ENCODE results near the gene AKR1C1.
"Not testable (repeated sequence)": the region's sequence is repeated elsewhere in the genome, so short reads cannot be mapped to it uniquely, and the experiment has no call there.

Gene AKR1C1

DNA sequence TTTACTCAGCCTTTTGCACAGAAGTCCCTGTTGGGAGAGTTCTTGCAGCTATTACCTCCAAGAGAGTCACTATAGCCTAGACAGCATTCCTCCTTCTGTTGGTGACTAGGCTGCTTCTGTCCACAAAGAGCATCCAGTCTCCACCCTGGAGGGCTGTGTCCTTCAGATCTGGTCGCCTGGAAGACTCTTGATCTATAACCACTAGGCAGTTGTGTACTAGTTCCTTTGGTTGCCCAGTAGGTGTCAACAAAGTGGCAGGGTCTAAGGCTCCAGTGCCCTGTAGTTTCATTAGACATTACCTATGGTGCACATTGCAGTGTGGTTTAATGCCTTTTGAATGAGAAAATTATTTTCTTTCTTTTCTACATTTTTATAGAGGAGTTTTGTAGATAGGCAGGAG is 51.7 kb downstream of the AKR1C1 start:
- no peak for DNase-seq (ENCODE audit: low read depth)
- H3K4me3 ChIP-seq (ENCODE audit: low read depth, low read length) = no peak overlapping the region
- TF ChIP-seq, protein P1, sequence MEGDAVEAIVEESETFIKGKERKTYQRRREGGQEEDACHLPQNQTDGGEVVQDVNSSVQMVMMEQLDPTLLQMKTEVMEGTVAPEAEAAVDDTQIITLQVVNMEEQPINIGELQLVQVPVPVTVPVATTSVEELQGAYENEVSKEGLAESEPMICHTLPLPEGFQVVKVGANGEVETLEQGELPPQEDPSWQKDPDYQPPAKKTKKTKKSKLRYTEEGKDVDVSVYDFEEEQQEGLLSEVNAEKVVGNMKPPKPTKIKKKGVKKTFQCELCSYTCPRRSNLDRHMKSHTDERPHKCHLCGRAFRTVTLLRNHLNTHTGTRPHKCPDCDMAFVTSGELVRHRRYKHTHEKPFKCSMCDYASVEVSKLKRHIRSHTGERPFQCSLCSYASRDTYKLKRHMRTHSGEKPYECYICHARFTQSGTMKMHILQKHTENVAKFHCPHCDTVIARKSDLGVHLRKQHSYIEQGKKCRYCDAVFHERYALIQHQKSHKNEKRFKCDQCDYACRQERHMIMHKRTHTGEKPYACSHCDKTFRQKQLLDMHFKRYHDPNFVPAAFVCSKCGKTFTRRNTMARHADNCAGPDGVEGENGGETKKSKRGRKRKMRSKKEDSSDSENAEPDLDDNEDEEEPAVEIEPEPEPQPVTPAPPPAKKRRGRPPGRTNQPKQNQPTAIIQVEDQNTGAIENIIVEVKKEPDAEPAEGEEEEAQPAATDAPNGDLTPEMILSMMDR (IDR thresholded peaks at IDR 0.05; ENCODE audit: control insufficient read depth, extremely low read depth, insufficient read depth) = peak; percentile 37

DNA sequence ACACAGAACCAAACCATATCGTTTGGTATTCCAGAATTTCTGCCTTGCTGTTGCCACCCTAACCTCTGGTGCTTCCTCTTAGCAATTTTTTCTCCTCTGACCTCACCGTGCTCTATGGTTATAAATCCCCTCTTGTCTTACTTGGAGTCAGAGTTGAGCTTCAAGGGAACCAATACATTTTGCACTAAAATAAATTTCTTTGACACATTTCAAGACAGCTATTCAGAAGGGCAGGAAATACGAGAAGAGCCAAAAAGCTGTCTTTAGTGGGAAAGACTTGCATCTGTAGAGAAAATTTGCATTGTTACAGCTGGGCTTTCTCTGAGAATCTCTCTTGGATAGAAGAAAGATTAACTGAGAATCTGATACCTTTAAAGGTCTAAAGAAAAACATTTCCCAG is 54.9 kb downstream of the AKR1C1 start:
- no peak for DNase-seq (ENCODE audit: low read depth)
- H3K4me3 ChIP-seq (ENCODE audit: low read depth, low read length) = no peak overlapping the region
- TF ChIP-seq, protein P1 (IDR thresholded peaks at IDR 0.05; ENCODE audit: control insufficient read depth, extremely low read depth, insufficient read depth) = no peak

DNA sequence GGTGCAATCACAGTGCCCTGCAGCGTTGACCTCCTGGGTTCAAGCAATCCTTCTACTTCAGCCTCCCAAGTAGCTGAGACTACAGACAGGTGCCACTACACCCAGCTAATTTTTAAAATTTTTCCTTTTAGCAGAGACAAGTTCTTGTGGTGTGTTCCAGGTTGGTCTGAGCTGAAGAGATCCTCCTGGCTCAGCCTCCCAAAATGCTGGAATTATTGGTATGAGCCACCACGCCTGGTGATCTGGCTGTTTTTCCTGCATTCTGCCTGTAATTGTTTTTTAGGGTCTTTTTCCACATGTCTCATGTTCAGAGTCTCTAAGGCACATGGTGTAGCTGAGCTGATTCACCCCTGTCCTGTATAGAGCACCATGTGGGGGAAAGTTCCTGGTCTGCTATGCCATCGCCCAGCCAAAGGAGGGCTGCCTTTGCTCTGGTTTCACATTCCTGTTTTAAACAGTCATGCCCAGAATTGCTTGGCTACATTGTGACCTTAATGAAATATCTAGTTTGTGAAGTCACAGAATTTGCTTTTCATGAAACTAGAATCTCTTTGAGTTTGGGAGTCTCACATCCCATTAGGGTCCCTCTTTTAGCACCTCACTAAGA is 55.6 kb downstream of the AKR1C1 start:
- not testable (repeated sequence) for DNase-seq (ENCODE audit: low read depth); H3K4me3 ChIP-seq (ENCODE audit: low read depth, low read length)
- TF ChIP-seq, protein P1 (IDR thresholded peaks at IDR 0.05; ENCODE audit: control insufficient read depth, extremely low read depth, insufficient read depth) = 0 out of 2 replicates have a peak, but pooled peaks have one; percentile 7

DNA sequence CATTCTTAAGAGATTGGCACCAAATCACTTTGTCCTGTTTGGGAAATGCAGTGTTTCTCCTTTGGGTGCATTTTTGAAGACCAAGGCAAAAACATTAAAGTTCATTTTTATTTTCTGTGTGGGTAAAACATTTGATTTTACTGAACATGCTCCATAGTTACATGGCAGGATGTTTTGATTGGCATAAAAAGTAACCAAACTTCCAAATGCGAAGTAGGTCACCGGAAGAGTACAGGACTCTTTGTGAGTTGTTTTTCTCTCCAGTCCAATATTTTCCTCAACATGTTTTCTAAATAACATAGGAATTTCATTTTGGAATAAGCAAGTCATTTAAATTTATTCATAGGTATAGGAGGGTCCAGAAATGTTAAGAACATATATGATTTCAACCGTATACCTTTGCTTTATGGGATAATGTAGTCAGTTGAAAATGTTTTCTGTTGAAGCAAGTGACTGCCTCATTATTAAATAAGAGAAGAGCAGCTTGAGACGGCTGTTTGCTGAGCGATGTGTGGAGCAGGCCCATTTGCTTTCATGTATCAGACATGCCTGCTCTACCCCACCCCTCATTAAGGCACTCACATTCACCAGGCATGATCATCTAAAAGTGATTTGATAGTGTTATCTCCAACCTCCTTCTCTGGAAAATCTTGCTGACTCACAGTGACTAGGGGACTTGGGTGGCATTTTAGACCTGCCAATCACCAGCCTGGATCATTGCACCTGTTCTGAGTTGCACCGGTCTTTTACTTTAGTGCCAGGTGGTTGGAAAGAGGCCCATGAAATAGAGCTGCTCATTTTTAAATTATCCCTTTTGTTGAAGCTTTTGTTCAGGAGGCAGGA is 56.8 kb downstream of the AKR1C1 start:
- DNase-seq (ENCODE audit: low read depth); H3K4me3 ChIP-seq (ENCODE audit: low read depth, low read length): not testable (repeated sequence)

DNA sequence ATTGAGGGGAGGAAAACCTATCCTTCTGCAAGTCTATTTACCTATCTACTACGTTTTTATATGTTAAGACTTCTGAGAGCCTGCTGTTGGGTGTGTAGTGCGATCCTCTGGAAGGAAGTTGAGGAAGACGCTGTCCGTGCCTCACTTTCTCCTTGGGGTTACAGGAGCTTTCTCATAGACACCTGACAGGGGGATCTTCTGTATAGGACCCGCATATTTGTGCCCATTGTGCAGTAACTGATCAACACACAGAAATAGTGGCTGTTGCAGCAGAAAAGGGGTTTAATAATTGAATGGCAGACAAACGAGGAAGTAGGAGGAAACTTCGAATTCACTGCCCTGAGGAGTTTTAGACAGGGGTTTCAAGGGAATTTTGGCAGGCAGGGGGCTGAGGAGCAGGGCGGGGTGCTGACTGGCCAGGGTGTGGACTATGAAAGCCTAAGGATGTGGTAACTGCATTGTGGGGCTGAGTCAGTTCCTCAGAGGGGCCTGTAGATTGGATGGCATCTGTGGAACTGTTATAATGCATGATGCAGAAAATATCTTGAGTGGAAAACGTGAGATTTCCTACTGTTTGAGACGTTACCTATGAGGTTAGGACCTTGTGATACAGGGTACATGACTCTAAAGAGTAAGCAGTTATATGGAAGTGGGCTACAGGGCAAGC is 58.5 kb downstream of the AKR1C1 start:
- DNase-seq (ENCODE audit: low read depth); H3K4me3 ChIP-seq (ENCODE audit: low read depth, low read length): not testable (repeated sequence)

DNA sequence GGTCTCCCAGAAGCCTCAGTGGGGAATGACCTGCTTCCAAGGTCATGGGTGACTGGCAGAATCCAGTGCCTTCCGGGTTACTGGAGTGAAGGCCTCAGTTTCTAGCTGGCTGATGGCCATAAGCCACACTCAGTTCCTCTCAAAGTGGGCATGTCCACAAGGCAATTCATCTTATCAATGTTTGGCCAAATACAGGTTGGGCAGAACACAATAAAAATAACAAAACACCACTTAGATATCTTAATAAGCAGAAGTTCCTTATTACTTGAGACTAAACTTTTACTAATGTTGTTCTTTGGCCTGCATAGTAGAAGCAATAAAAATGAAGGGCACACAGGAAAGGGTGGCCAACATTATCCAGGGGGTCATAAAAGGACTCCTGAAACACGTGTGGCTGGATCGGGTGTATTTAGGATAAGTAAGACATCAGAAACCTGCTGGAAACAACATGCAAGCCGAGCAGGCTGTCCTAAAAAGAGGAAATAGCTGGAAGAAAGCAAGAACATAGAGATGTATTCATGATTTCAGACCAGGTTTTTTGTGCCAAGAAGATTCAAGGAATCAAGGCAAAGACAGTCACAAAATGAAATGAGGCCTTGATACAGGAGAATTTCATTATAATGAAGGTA is 60.1 kb downstream of the AKR1C1 start:
- TF ChIP-seq, protein P1 (IDR thresholded peaks at IDR 0.05; ENCODE audit: control insufficient read depth, extremely low read depth, insufficient read depth) = no peak
- DNase-seq (ENCODE audit: low read depth) = no peak
- H3K4me3 ChIP-seq (ENCODE audit: low read depth, low read length) = no peak overlapping the region

DNA sequence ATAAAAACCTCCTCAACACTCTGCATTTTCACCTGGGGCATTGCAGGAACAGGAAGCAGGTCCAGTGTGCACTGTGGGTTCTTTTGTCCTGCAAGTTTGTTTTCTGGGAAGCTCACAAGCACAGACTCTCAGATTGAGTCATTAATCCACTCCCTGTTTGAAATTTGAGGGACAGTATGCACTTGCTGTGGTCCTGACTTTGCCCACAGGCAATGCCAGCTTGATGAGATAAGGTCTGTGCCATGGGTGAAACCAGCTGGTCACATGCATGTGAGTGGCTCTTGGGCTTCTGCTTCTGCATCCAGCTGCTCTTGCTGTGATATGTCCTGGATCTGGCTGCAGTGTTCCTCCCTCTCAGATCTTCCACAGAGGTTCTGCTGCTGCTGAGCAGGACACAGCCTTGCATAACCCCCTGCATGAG is 62.3 kb downstream of the AKR1C1 start:
- DNase-seq (ENCODE audit: low read depth); H3K4me3 ChIP-seq (ENCODE audit: low read depth, low read length): not testable (repeated sequence)

DNA sequence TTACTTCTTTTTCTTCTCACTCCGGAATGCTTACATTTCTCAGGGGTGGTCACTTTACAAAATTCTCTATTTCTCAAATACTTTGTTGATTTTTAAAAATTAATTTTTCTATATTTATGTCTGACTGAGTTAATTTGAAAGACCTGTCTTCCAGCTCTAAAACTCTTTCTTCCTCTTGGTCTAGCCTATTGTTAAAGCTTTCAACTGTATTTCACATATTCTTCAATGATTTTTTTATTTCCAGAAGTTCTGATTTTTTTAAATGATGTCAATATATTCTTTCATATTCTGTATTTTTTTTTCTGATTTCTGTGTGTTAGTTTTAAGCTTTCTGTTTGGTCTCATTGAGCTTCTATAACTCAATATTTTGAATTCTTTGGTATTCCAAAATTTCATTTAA is 67.8 kb downstream of the AKR1C1 start:
- TF ChIP-seq, protein P1 (IDR thresholded peaks at IDR 0.05; ENCODE audit: control insufficient read depth, extremely low read depth, insufficient read depth) = no peak
- H3K4me3 ChIP-seq (ENCODE audit: low read depth, low read length) = no peak overlapping the region
- DNase-seq (ENCODE audit: low read depth) = no peak

DNA sequence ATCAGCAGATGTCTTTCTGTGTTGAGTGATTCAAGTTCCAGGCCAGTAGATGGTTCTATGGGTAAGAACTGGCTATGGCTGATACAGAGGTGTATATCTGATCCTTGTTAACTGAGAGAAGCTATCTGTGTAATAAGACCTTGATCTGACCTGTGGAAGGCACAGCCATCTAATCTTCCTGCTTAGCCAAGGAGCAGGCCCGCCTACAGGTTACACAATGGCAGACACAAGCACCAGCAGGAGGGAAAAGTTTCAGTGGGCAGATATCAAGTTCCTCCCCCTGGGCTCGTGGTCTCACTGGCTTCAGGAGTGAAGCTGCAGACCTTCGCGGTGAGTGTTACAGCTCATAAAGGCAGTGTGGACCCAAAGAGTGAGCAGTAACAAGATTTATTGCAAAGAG is 68.4 kb downstream of the AKR1C1 start:
- not testable (repeated sequence) for DNase-seq (ENCODE audit: low read depth); H3K4me3 ChIP-seq (ENCODE audit: low read depth, low read length)

DNA sequence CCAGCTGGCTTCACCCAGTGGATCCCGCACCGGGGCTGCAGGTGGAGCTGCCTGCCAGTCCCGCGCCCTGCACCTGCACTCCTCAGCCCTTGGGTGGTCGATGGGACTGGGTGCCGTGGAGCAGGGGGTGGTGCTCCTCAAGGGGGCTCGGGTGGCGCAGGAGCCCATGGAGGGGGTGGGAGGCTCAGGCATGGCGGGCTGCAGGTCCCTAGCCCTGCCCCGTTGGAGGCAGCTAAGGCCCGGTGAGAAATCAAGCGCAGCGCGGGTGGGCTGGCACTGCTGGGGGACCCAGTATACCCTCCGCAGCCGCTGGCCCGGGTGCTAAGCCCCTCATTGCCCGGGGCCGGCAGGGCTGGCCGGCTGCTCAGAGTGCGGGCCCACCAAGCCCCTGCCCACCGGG is 69.2 kb downstream of the AKR1C1 start:
- DNase-seq (ENCODE audit: low read depth); H3K4me3 ChIP-seq (ENCODE audit: low read depth, low read length): not testable (repeated sequence)

Measured in LNCaP clone FGC (cell line).